Raji (cell line): ENCODE results near the gene NCAN.
A peak's percentile ranks its signal among the peaks of the same experiment; 100 is the strongest.

Source experiments
- POLR2A ChIP-seq: IDR thresholded peaks from 2 replicates; pipeline ENCODE4 v1.6.1; 2011; ENCODE audit warnings: low read depth, low read length, control low read depth; ENCODE audit not compliant: insufficient read depth

Gene NCAN

DNA sequence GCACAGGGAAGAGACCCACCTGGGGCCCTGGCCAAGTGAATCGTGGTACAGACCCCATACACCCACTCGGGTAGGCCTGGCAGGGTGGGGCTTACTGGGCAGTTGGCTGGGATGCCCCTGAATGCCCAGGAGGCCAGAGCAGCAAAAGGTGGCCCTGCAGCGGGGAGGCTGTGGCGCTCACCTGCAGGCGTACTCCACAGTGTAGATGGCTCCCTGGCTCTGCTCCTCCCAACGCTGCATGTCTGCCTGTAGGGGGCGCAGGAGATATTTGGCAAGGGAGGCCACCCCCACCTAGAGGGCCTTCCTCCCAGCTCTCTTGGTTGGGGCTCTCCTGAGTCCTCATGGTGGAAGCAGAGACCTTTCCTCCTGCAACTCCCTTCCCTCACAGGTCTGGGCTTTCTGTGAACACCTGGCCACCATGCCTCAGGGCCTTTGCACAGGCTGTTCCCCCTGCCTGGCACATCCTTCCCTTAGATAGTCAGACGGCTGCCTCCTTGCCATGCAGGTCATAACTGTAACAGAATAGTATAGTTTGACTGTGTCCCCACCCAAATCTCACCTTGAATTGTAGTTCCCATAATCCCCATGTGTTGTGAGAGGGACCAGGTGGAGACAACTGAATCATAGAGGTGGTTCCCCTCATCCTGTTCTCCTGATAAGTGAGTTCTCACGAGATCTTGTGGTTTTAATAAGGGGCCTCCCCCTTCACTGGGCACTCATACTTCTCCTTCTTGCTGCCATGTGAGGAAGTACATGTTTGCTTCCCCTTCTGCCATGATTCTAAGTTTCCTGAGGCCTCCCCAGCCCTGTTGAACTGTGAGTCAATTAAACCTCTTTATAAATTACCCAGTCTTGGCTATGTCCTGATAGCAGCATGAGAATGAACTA is 25.7 kb upstream of the NCAN start:
- no peak for TF ChIP-seq POLR2A

DNA sequence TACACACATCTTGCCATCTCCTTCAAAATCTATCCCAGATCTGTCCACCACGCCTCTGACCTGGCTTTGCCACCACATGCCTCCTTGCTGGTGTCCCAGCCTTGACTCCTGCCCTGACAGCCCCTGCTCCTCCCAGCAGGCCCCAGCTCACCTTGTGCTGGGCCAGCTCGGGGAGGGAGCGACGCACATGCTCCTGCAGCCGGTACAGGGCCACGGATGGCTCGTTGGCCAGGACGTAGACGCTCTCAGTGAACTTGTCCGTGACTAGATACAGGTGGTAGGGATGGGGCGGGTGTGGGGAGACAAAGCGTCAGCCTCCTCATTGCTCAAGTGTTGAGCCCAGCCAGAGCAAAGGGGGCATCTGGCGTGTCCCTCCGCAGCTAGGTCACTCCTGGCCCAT is 25.0 kb upstream of the NCAN start:
- no peak for TF ChIP-seq POLR2A

DNA sequence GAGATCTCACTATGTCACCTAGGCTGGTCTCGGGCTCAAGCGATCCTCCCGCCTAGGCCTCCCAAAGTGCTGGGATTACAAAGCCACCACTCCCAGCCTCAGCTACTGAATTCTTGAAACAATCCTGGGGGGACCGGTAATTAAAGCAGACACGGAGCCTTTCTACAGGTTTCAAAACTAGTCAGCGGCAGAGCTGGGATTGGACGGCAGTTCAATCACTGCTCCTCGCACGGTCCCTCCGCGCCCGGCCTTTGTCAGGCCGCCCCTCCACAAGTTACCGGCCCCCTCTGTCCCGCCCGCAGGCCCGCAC is 20.0 kb upstream of the NCAN start:
- no peak for TF ChIP-seq POLR2A

DNA sequence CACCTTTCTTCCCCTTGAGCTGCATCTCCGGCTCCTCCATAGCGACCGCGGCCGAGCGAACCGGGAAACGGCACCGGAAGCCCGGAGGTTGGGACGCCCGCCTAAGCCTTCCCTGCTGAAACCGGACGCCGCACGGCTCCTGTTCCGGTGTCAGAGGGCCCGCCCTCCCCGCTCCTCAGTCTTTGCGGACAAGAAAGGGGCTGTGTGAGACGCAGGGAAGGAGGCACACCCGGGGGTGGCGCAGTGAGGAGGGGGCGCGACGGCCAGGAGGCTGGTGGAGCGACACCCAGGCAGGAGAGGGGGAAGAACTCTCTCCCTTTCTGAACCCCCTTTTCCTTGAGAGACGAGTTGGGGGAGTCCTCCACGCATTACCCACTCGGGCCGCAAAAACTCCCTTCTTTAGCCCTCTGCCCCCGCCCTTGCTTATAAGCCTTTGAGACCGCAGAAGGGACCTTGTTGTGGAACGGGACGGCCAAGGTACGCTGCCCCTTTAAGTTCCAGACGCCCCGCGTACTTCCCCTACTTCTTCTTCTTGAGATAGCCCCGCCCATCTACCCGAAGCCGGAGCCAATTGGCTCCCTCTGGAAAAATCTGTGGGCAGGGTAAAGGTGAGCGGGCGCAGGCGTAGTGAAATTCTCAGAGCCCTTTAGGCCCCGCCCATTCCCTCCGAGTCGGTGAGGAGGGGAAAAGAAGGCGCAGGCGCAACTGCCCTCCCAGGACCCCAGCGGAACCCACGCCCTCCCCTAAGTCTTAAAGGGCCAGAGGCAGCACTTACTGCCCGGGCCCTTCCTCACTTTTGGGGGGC is 19.5 kb upstream of the NCAN start, which contains the start of the genes BORCS8 and RFXANK:
Gene BORCS8 (minus strand): TSS at position 75 of the 805 bp plus-strand sequence. CDS start 35 bp downstream, at position 40.
Gene RFXANK (plus strand): TSS at position 181 of the 805 bp plus-strand sequence. CDS start 1,689 bp downstream, outside the sequence.
- TF ChIP-seq POLR2A, result peak; percentile 80

GRCh38 chr19:19192910-19193423 is 18.8 kb upstream of the NCAN start:
- peak; percentile 66 for TF ChIP-seq POLR2A

GRCh38 chr19:19193926-19194325 is 17.8 kb upstream of the NCAN start:
- no peak for TF ChIP-seq POLR2A

DNA sequence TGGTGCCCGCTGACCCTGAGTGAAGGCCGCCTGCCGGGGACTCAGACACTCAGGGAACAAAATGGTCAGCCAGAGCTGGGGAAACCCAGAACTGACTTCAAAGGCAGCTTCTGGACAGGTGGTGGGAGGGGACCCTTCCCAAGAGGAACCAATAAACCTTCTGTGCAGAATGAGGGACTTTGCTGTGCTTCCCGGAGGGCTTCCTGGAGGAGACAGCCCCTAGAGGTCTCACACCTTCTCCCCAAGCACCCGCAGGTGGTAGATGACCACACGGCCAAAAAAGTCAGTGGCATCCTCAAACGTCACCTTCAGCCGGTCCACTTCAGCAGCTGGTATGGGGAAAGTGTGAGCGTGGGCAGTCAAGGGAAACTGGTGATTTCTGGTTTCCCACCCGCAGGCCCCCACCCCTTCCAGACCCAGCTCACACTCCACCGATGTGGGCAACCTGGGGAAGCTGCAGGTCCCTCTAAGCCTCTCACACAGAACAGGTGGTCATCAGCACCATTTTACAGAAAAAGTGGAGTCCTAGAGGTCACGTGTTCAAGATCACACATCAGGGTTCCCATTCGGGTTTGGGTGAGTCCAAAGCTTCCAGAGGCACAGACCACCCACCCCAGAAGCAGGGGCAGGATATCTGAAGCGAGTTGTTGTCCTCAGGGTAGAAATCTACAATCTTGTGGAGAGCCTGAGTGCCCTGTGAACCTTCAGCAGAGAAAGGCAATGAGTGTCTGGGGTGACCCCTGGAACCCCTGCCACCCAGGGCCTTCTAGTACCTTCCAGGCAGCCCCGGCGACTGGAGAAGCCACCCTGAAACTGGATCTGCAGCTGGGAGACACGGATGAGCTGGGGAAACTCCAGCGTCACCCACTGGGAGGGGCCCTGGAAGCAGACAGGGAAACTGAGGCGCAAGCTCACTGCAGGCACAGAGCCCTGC is 9.8 kb upstream of the NCAN start:
- TF ChIP-seq POLR2A, result no peak

- TF ChIP-seq POLR2A, result no peak
Observed at GRCh38 chr19:19202707-19203011, 9.1 kb upstream of the NCAN start.

DNA sequence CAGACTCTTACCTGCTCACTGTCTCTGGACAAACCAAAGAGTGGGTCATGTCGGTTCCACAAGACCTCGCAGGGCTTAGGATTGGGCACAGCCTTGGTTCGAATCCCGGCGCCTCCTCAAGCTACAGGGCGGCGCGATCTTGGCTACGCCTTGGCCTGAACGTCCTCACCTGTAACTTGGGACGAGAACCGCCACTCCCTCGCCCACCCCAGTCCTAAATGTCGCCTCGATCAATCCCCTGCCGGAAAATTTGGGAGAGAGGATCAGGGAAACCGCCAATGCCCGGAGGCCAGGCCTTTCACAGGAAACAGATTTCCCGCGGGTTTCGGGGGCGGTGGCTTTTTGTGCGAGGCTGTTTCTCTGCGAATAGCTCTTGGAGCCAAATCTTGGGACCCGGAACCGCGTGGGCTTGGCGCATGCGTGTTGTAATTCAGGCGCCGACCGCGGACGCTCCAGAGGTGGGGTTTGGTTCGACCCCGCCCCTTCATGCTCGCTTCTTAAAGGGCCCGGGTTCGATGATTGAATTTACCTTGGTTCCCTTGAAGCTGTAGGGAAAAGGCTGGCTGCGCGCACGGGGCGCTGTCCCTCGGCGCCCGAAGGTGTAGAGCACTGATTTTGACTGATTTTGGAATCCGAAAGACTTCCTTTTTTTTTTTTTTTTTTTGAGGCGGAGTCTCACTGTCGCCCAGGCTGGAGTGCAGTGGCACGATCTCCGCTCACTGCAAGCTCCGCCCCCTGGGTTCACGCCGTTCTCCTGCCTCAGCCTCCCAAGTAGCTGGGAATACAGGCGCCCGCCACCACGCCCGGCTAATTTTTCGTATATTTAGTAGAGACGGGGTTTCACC is 8.5 kb upstream of the NCAN start, which contains the start of gene NR2C2AP:
Gene NR2C2AP (minus strand): TSS at position 403 of the 845 bp plus-strand sequence. CDS start 354 bp downstream, at position 49.
- peak; percentile 57 for TF ChIP-seq POLR2A

DNA sequence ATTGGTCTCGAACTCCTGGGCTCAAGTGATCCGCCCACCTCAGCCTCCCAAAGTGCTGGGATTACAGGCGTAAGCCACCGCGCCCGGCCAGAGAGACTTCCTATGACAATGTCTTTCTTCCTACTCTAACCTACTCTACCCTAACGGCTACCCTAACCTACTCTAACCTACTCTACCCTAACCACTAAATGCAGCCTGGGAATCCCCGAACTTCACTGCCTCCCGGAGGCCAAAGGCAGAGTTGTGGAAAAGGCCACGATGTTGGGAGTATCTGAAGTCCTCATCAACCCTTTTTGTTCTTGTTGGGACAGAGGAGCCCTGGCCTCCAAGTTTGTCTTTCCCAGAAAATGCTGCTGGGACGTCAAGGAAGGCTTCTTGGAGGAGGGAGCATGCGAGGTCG is 7.6 kb upstream of the NCAN start:
- no peak for TF ChIP-seq POLR2A

DNA sequence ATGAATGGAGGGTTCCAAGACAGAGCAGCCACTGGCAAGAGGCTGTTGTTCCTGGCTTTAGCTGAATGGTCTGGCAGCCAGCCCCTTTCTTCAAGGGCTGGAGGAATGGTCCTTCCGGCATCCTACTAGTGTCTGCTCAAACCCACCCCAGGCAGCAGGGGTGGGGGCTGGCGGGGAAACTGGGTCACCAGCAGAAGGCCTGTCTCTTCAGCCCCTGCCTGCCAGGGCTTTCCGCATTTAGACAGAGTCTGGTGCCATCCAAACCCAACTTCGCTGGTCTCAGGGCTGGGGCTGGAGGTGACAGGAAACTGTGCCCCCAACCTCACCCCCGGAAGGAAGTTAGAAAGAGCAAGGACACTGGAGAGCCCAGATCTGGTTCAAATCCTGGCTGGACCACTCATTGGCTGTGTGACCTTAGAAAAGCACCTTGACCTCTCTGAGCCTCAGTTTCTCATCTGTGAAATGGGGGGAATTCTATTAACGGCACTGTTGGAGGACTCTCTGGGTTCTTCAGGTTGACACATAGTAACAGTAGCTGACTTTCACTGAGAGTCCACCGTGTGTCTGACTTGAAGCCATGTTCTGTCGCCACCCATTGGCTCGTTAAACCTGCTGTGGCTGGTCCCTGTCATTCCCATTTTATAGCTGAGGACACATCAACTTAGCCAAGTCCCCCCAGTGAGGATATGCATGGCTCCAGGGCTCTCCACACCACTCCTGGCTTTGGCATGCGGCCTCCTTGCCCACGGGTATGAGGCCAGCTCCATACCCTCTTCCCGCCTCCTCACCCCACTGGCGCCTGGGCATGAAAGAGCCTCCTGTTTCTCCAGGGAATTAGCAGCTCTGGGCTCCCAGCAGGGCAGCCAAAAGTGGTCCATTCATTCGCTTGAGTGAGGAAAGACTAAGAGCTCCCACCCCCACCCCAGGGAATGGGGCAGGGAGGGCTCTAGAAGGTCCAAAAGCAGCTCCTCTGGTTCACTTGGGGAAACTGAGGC is 6.0 kb upstream of the NCAN start:
- TF ChIP-seq POLR2A, result no peak

DNA sequence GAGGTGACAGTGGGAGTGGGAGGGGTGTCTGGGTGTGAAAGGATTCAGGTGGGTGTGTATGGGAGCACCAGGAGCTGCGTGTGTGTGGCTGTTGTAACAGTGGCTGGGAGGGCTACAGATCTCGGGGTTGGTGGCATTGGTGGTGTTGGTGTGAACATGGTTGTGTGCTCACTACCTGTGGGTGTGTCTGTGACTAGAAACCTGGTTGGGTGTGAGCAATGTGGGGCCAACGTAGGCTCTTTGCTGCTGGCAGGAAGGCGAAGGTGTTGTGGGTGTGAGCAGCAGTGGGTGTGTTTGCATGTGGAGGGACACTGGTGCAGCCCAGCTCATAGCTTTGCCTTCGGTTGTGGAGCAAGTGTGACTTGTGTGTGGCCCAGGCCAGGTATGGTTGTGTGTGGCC is 4.8 kb upstream of the NCAN start:
- no peak for TF ChIP-seq POLR2A
